Measurements from ENCODE around the gene CHST15.

DNA sequence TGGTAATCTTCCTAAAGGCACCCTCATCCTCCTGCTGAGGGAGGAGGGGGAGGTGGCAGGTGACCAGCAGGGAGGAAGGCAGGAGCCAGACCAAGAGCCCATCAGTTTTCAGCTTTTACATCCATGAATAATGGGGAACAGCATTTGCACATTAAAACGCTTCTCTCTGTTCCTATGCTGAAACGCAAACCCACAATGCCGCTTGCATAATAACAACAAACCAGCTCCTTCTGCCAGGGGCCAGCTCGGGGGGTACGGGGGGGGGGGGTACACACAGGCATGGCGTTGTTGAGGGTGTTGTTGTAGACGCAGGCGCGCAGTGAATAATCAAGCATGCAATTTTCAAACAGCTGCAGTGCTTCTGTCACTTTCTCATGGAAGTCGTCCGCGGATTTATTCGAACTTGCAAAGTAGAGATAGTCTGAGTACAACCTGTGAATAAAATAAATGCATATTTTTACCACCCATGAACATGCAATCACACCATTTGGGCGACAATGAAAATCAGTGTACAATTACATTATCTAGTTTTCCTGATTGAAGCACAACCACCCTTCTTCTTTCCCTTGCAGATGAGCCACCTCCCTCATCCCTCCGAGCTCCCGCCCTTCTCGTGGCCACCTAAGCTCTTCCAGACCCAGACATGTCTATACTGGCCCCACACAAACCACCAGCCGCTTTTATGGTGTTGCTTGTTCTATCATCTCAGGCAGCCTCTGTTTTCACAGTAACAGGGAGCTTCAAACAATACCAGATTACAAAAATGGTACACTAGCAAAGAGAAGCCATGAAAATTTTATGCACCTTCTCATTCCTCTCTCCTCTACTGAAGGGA is 72.2 kb downstream of the CHST15 start:
- TF ChIP-seq, protein P1, sequence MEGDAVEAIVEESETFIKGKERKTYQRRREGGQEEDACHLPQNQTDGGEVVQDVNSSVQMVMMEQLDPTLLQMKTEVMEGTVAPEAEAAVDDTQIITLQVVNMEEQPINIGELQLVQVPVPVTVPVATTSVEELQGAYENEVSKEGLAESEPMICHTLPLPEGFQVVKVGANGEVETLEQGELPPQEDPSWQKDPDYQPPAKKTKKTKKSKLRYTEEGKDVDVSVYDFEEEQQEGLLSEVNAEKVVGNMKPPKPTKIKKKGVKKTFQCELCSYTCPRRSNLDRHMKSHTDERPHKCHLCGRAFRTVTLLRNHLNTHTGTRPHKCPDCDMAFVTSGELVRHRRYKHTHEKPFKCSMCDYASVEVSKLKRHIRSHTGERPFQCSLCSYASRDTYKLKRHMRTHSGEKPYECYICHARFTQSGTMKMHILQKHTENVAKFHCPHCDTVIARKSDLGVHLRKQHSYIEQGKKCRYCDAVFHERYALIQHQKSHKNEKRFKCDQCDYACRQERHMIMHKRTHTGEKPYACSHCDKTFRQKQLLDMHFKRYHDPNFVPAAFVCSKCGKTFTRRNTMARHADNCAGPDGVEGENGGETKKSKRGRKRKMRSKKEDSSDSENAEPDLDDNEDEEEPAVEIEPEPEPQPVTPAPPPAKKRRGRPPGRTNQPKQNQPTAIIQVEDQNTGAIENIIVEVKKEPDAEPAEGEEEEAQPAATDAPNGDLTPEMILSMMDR (conservative IDR thresholded peaks at IDR 0.05; ENCODE audit: low read length): no peak
- TF ChIP-seq EZH2phosphoT487 (IDR thresholded peaks at IDR 0.05; ENCODE audit: borderline replicate concordance): no peak

All from Loucy (cell line).